GM12892 (cell line): ENCODE measurements around the gene DDOST.

Source experiments
- DNase-seq: peaks from one replicate; pipeline ENCODE4 v3.0.0; 2011; ENCODE audit not compliant: insufficient read length
- FAIRE-seq: peaks from 2 replicates; lab custom pipeline; 2011; peaks lifted over from hg19 to GRCh38; lab: Jason Lieb, UNC
- POLR2A ChIP-seq: IDR thresholded peaks from 2 replicates; pipeline ENCODE4 v1.6.1; 2011; ENCODE audit warnings: low read depth, low read length, control low read depth
- POLR2AphosphoS5 ChIP-seq: IDR thresholded peaks from 2 replicates; pipeline ENCODE4 v1.6.1; 2011; ENCODE audit warnings: low read depth, low read length, control low read depth
- TAF1 ChIP-seq: IDR thresholded peaks from 2 replicates; pipeline ENCODE4 v1.6.1; 2011; ENCODE audit warnings: low read depth, mild to moderate bottlenecking, control low read depth, low read length, borderline replicate concordance

The DDOST gene

DNA sequence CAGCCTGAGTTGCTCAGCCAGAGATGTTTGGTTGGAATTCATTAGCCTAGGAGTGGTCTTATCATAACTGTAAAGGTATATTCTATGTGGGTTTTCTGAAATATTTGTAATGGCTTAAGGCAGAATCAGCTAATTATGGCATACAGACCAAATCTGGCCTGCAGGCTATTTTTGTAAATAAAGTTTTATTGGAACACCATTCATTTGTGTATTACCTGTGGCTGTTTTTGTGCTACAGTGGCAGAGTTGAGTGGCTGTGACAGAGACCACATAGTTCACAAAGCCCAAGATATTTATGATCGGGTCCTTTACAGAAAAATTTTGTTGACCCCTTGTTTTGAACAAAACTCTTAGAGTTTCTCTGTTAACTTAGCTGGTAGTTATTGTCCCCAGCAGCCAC, 7.4 kb upstream of the DDOST start:
- DNase-seq (no peak), FAIRE-seq (no peak)
- no peak for TF ChIP-seq POLR2AphosphoS5
- no peak for TF ChIP-seq POLR2A
- no peak for TF ChIP-seq TAF1

DNA sequence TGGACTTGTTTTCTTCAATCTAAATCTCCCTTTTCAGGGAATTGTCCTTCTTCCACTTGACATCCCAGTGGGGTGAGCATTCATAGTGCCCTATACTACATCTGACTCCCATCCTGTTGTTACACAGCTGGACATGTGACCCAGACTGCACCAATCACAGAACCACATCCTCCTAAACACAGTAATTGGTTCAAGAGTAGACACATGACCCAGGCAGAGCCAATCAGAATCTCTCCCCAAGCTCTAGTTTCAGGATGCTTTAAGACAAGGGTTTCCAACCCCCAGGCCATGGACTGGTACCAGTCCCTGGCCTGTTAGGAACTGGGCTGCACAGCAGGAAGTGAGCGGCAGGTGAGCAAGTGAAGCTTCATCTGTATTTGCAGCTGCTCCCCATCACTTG, 5.6 kb upstream of the DDOST start:
- TF ChIP-seq POLR2A, result no peak
- TF ChIP-seq POLR2AphosphoS5, result no peak
- TF ChIP-seq TAF1, result no peak
- DNase-seq (no peak), FAIRE-seq (no peak)

DNA sequence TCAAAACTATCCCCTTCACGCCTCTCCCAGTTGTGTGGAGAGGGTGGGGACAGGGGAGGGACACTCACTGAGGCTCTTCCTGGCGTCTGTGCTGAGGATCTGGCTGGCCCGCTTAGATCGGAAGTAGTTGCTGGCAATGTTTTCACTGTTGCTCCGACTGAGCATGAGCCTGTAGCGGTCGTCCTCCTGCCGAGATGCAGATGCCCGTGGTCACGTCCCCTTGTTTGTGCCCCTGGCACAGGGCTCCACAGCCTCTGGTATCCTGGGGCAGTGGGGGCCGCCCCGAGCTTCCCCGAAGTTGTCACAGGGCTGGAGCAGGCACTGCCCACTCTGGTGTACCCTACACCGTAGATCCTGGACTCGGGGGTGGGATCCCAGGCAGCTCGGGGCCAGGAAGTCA, 5.0 kb upstream of the DDOST start:
- FAIRE-seq (no peak), DNase-seq (no peak)

DNA sequence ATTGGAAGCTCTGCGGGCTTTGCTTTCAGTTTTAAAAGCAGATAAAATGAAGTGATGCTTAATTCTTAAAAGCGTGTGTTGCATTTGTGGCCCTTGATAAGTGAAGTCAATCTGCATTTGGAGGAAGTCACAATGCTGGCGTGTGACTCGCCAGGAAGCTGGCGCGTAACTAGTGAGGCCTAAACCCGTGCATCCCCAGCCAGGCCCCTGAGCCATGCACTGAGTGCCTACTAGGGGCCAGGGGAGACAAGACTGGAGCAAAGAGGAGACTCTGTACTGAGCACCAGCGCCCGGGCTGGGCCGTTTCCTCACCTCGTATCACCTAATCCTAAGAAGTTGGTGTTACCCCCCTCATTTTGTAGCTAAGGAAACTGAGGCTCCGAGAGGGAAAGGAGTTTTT, 4.6 kb upstream of the DDOST start:
- no peak for DNase-seq
- no peak for FAIRE-seq
- TF ChIP-seq POLR2AphosphoS5, result no peak
- TF ChIP-seq POLR2A, result no peak
- no peak for TF ChIP-seq TAF1

More for the DNA sequence above, 5.0 kb upstream of the DDOST start:
- TF ChIP-seq POLR2A (no peak), POLR2AphosphoS5 (no peak), TAF1 (no peak)

DNA sequence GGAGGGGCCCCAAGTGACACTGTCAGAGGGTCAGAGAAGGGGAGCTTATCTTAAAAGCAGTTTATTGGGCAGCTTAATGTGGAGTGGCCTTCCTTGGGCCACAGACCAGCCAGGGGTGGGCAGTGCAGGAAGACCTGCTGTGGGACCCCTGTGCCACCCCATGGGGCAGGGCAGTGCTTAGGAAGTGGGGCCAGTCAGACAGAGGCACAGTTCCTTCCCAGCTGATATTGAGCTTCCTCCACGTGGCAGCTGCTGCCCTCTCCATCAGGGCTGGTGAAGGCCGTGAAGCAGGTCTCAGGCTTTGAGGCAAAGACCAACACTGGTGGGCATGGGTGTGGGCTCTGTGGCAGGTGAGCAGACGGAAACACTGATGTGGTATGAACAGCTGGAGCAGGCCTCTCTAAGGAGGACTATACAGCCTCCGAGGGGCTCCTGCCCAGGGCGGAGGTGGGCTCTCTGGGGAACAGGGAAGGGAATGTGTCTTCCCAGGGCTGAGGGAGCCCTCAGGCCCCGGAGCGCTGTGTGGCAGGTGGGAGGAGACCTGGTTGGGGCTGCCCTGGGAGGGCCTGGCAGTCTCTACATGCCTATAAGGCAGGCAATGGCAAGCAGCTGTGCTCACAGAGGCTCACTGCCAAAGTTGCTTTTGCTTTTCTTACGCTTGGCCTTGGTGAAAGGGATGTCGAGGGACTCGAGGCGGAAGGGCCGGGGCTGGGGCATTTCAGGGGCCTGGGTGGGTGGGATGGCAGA, 3.0 kb upstream of the DDOST start:
- no peak for FAIRE-seq
- TF ChIP-seq TAF1, result no peak
- no peak for TF ChIP-seq POLR2A
- no peak for TF ChIP-seq POLR2AphosphoS5
- no peak for DNase-seq

DNA sequence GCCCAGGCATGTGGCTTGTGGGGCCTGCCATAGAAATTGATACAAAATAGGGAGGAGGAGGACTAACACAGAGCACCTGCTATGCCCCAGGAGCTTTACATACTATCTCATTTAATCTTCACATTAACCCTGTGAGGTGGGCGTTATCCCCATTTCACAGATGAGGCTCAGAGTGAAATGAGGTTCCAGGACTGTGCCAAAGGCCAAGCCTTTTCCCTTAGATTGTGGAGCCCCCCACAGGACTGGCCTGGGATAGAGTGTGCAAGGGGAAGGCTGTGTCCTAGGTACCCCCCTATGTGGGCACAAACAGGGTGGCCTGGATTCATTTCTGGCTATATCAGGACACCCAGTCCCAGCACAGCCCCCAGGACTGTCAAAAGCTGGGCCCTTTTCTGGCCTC, 2.2 kb upstream of the DDOST start:
- FAIRE-seq, result no peak

DNA sequence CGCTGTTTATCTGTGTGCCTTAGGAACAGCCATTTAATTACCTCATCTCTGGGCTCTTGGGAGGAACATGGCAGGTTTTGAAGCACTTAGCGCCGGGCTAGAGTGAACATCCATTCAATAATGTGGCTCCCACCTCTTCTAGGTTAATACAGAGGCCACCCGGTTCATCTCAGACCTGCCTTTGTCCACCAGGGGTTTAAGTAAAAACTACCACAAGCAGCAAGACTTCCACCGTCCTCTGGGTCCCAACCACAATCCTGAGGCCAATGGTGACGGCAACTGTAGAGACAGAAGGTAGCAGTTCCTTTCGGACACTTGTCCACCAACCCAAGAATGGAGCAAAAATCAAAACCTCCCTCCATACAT, 924 bp upstream of the DDOST start:
- no peak for FAIRE-seq
- DNase-seq, result no peak

More for the DNA sequence above, 2.2 kb upstream of the DDOST start:
- DNase-seq, result no peak
- no peak for TF ChIP-seq TAF1
- TF ChIP-seq POLR2AphosphoS5, result no peak
- no peak for TF ChIP-seq POLR2A

DNA sequence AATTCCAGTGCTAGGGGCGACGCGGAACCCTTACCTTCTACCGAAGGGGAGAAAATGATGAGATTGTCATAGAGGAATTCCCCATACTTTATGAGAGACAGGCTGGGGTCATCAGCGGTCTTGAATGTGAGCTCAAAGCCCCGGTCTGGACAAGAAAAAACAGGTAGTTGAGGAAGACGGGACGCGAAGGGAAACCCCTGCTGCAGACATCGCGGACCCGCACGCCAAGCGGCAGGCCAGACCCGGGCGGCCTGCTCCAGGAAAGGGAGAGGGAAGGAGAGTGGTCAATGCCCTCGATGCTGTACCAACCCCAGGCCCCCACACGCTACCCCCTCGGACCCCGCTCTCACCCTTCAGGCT, 342 bp downstream of the DDOST start:
- FAIRE-seq (no peak), DNase-seq (no peak)
- TF ChIP-seq TAF1 (no peak), POLR2A (no peak), POLR2AphosphoS5 (no peak)

More for the DNA sequence above, 924 bp upstream of the DDOST start:
- no peak for TF ChIP-seq POLR2AphosphoS5
- TF ChIP-seq TAF1, result no peak
- no peak for TF ChIP-seq POLR2A

DNA sequence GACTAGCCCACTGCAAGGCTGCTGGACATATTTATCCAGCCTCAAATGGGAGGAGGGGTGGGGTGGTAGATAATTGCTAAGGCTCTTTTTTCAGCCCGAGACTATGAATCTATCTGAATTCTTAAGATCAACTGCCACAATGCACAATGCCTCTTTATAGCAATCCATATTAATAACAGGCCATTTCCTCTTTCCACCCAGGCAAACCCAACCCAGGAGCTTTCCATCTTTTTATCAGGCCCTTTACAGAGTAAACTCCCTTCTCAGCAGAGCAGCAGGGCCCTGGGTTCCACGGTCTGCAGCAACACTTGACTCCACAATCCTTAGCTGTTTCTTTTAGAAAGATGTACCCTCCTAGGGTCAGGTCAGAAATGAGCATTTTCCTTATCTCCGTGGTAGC, 806 bp downstream of the DDOST start:
- DNase-seq (no peak), FAIRE-seq (peak; percentile 76)
- no peak for TF ChIP-seq POLR2AphosphoS5
- no peak for TF ChIP-seq POLR2A
- TF ChIP-seq TAF1, result no peak

DNA sequence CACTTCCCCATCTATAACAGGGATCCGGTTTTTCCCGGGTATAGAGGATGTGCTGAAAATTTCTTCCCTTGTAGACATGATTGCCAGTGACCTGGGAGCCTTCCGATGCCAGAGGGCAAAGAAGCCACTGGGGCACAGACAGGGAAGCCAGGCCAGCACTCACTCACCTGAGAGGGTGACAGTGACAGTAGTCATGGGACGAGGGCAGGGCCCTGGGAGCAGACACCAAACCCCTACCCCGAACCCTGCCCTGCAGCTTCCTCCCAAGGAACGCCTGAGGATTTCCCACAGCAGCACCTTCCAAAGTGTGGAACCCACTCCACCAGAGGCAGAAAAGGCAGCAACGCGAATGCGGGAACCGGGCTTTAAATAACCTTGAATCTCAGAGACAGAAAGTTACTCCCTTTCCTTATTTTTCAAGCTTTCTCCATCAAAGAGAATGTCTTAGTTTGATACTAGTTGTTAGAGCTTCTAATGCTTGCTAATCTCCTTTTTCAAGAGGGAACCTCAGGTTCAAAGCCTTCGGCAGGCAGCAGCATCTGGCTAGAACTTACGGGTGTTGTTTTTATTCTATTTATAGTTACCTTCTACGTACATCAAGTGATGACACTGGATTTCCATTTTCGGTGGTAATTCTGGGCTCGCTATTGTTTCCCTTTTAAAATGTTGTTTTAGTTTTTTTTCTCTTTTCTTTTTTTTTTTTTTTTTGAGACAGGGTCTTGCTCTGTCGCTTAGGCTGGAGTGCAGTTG, 2.8 kb downstream of the DDOST start:
- DNase-seq, result no peak
- FAIRE-seq, result no peak
- TF ChIP-seq POLR2A (no peak), TAF1 (no peak)

DNA sequence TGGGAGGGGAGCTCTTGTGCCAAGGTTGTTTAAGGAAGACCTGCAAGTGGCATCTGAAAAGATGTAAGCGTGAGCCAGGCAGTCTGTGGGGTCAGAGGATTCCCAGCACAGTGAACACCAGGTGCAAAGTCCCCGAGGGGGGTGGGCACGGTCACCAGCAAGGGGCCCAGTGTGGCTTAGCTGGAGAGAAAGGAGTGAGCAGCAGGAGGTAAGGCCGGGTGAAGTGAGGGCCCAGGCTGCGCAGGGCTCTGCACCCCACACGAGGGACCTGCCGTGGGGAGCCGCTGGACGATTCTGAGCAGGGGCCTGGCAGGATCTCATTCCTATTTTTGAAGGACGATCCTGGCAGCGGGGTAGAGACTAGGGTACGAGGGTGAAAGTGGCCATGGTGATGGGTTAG, 4.1 kb downstream of the DDOST start:
- FAIRE-seq, result no peak
- DNase-seq, result no peak
- no peak for TF ChIP-seq POLR2AphosphoS5
- TF ChIP-seq POLR2A, result no peak
- TF ChIP-seq TAF1, result no peak
